C4-2B (cell line): ENCODE results near the gene TNS3.

Source experiments
- H3K27ac ChIP-seq: fragments of 450-650 bp; 2 replicates; pipeline ENCODE4 v1.5.1; 2017
- ZFX ChIP-seq: fragments of 450-650 bp; IDR thresholded peaks from 2 replicates; pipeline ENCODE4 v1.6.1; 2017
- TF ChIP-seq, protein P1 (sequence below): fragments of 450-650 bp; conservative IDR thresholded peaks from 2 replicates; pipeline ENCODE4 v1.5.1; 2017; ENCODE audit warnings: mild to moderate bottlenecking

TNS3 gene

DNA sequence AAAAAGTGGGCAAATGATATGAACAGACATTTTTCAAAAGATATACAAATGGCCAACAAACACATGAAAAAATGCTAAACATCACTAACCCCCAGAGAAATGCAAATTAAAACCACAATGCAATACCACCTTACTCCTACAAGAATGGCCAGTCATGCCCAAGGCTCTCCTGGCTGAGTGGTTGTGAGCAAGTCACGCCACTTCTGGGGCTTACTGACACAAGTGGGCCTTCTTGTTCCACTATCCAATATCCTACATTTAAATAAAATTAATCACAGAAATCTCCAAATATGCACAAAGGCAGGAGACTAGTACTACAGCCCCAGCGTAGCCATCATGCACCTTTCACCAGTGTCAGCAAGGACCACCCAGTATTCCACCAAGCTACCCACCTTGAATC is 181.9 kb downstream of the TNS3 start:
- no peak for TF ChIP-seq ZFX
- TF ChIP-seq, protein P1, sequence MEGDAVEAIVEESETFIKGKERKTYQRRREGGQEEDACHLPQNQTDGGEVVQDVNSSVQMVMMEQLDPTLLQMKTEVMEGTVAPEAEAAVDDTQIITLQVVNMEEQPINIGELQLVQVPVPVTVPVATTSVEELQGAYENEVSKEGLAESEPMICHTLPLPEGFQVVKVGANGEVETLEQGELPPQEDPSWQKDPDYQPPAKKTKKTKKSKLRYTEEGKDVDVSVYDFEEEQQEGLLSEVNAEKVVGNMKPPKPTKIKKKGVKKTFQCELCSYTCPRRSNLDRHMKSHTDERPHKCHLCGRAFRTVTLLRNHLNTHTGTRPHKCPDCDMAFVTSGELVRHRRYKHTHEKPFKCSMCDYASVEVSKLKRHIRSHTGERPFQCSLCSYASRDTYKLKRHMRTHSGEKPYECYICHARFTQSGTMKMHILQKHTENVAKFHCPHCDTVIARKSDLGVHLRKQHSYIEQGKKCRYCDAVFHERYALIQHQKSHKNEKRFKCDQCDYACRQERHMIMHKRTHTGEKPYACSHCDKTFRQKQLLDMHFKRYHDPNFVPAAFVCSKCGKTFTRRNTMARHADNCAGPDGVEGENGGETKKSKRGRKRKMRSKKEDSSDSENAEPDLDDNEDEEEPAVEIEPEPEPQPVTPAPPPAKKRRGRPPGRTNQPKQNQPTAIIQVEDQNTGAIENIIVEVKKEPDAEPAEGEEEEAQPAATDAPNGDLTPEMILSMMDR = no peak

DNA sequence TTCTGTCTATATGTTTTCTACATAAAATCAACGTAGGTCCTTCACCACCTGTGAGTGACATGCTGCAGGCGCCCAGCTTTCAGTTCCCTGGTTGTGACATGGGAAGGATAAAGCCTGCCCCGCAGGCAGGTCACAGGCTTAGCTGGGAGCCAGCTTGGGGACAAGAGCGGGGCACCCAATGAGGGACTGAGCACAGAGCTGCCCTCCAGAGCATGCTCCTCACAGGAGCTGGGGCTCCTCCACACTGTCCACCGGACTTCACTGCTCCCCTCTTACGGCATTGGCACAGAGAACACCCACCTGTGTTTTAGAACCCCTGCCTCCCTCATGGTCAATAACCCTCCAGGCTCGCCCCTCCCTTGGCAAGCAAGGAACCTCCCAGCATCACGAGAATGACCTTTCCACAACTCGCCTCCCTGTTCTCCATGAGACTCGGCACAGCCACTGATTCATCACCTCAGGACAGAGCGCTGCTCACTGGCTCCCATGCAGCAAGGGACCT is 187.1 kb downstream of the TNS3 start:
- no peak for TF ChIP-seq ZFX
- TF ChIP-seq, protein P1 = no peak
- H3K27ac ChIP-seq = no peak overlapping the region

More for the DNA sequence above, 181.9 kb downstream of the TNS3 start:
- H3K27ac ChIP-seq = no peak overlapping the region

DNA sequence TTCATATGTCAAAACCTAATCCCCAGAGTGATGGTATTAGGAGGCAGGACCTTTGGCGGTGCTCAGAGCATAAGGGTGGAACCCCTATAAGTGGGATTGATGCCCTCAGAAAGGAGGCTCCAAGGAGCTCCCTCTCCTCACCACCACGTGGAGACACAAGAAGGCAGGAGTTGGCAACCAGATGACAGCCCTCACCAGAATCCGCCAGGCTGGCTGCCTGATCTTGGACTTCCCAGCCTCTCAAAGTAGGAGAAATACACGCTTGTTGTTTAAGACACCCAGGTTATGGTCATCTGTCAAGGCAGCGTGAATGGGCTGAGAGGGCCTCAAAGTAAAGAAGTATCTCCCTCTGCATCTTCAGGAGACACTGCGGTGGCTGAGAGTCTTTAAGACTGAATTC is 187.7 kb downstream of the TNS3 start:
- TF ChIP-seq, protein P1 = no peak
- TF ChIP-seq ZFX = no peak
- H3K27ac ChIP-seq = no peak overlapping the region

DNA sequence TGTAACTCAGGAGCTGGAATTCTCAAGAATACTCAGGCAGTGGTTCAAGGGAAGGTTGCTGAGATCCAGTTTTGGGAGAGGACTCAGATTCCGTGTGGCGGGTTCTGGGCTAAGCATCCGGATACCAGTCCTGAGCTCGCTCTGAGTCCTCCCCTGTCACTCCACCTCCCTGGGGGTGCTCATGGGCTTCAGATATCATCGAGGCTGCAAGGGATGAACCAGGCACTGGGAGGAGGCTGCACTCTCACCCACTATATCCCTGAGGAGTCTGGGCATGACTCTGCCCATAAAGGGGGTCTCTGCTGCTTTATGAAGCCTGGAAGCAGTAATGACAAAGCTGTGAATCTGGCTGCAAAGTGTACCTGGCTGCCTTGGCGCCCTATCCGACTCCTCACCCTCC is 188.5 kb downstream of the TNS3 start:
- TF ChIP-seq, protein P1 = no peak
- TF ChIP-seq ZFX = no peak
- H3K27ac ChIP-seq = no peak overlapping the region

DNA sequence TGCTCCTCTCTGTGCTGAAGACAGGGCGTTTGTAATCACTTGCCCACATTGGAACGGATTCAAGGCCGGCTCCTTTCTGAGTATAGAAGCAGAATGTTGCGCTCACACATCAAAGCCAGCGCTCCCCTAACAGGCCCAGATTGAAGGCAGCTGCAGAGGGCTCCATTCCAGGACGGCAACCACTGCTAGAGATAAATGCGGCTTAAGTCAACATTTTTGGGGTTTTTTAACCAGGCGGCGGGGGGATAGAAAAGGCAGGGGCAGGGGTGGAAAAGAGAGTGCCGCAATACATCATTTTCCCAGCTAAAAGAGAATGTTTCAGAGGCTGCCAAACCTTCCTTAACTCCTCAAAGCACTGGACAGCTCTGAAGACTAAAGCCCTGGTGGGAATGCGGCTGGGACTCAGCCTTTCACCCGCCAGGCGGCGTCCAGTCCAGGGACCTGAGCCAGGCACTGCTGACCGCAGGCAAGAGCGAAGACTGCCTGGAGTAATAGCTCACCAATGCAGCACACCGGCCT is 189.6 kb downstream of the TNS3 start:
- TF ChIP-seq, protein P1 = no peak; the same call in 1 of the 2 replicates
- TF ChIP-seq ZFX = no peak

DNA sequence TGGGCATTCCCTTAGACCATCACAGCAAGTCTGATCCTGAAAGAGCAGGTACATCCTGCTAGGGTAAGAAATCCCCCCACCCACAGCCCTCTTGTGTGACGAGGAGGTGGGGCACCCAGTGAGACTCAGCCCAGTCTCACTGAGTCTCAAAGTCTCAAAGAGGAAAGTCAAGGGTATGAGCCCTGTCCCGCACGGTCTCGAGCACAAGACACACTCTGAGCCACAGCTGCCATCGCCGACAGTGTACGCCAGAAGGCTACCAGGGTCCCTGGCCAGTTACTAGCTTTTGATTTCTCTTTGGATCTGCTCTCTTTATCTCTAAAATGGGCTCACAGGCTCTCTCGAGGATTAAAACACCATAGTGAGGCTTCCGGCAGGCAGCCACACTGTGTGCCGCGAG is 190.2 kb downstream of the TNS3 start:
- TF ChIP-seq ZFX = no peak
- TF ChIP-seq, protein P1 = no peak
- no peak overlapping the region for H3K27ac ChIP-seq

More for the DNA sequence above, 189.6 kb downstream of the TNS3 start:
- H3K27ac ChIP-seq = no peak overlapping the region

DNA sequence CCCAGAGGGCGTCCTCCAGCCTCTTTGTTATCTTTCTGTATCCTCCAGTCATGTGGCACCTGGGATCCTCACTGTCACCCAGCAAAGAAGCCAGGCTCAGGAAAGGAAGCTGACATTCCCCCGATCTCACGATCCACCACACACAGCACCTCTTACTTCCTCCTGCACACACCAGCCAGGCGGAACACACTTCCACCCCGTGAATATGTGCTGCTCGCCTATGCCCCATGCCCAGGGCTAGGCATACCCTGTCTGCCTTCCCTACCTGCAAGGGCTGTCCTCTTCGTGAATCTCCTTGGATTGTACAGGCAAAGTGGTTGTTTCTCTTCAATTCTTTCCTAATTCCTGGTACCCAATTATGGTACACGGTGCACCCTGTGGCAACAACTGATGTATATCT is 191.0 kb downstream of the TNS3 start:
- H3K27ac ChIP-seq = no peak overlapping the region
- TF ChIP-seq, protein P1 = no peak
- TF ChIP-seq ZFX = no peak
